ENCODE data around the gene TANGO6.
"Not testable (repeated sequence)": the region's sequence is repeated elsewhere in the genome, so short reads cannot be mapped to it uniquely, and the experiment has no call there.

The TANGO6 gene

GRCh38 chr16:69126801-69127200, 283.5 kb downstream of the TANGO6 start:
- DNase-seq = not testable (repeated sequence)

- DNase-seq = no peak
These were observed 284.7 kb downstream of the TANGO6 start for GRCh38 chr16:69127966-69128510.

GRCh38 chr16:69130461-69130860, 287.1 kb downstream of the TANGO6 start:
- no peak for DNase-seq

GRCh38 chr16:69131167-69131838, 288.0 kb downstream of the TANGO6 start:
- no peak for DNase-seq

GRCh38 chr16:69131839-69132423, 288.6 kb downstream of the TANGO6 start:
- peak; percentile 90 for DNase-seq

- DNase-seq = peak; percentile 96
These were observed 289.3 kb downstream of the TANGO6 start, which contains the start of the genes CHTF8 and UTP4 for GRCh38 chr16:69132424-69133252. TSS of gene CHTF8 (minus strand) at chr16:69132588. CDS start at chr16:69121458, 11,130 bp downstream. TSS of gene UTP4 (plus strand) at chr16:69132649. CDS start at chr16:69133460, 811 bp downstream.

- no peak for DNase-seq
These were observed 290.1 kb downstream of the TANGO6 start for GRCh38 chr16:69133373-69133954.
